ENCODE results near the gene WIF1.
A peak's percentile ranks its signal among the peaks of the same experiment; 100 is the strongest.

Gene WIF1, protein sequence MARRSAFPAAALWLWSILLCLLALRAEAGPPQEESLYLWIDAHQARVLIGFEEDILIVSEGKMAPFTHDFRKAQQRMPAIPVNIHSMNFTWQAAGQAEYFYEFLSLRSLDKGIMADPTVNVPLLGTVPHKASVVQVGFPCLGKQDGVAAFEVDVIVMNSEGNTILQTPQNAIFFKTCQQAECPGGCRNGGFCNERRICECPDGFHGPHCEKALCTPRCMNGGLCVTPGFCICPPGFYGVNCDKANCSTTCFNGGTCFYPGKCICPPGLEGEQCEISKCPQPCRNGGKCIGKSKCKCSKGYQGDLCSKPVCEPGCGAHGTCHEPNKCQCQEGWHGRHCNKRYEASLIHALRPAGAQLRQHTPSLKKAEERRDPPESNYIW

GRCh38 chr12:65121049-65121955, at the start of gene WIF1:
Gene WIF1, minus strand, starts transcription at chr12:65121305. Its CDS starts 114 bp downstream, at chr12:65121191.
- DNase-seq (ENCODE audit: low spot score) = no peak

- peak; percentile 75 for DNase-seq (ENCODE audit: low spot score)
Measured at GRCh38 chr12:65170209-65170881, 49.2 kb upstream of the WIF1 start.

- peak; percentile 89 for DNase-seq (ENCODE audit: low spot score)
Measured at GRCh38 chr12:65169320-65170208, 48.5 kb upstream of the WIF1 start, which contains the start of gene LEMD3. Gene LEMD3, plus strand, starts transcription at chr12:65169583. Its CDS starts 14 bp downstream, at chr12:65169597.

- peak; percentile 42 for DNase-seq (ENCODE audit: low spot score)
Measured at GRCh38 chr12:65168681-65169319, 47.7 kb upstream of the WIF1 start.

DNA sequence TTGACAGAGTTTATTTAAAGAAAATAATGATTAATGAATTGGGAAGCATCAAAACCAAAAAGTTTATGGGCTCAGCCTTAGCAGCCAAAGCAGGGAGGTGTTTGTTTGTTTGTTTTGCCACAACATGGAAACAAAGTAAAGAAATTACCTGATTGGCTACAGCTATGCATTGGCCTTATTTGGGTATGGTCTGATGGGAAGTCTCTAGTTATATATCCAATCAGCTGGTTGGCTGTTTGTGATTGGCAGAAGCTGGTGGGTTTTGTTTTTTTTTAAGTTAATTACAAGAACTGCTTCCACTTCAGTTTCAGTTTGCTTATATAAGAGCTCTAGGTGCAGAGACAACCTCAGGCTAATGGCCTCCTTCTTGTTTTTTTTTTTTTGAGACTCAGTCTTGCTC, 43.7 kb upstream of the WIF1 start:
- DNase-seq (ENCODE audit: low spot score) = no peak

DNA sequence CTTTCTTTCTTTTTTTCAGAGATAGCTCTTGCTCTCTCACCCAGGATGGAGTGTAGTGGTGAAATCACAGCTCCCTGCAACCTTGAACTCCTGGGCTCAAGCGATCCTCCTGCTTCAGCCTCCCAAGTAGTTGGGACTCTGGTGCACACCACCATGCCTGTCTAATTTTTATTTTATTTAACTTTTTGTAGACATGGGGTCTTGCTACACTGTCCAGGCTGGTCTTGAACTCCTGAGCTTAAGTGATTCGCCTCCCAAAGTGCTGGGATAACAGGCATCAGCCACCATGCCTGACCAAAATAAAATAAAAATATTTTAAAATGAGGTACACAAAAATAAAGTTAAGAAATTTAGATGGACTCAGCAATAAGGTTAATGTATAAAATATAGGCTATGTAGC, 43.1 kb upstream of the WIF1 start:
- DNase-seq (ENCODE audit: low spot score) = no peak

DNA sequence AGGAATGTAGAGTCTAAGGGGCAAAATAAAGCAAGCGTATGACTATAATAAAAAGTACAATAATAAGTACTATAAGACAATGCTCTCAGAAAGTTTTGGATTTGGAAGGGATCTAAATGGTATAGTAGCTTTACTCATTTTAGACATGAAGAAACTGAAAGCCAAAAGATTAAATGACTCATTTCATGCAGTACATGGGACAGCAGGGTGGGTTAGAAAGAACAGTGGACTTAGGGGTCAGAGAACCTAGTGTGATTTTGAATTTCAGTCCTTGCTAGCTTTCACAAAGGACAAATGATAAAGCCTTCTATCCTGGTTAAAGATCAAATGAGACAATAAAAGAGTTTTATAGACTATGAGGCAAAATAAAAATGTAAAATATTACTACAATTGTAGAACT, 41.5 kb upstream of the WIF1 start:
- no peak for DNase-seq (ENCODE audit: low spot score)

GRCh38 chr12:65157091-65157490, 36.0 kb upstream of the WIF1 start:
- no peak for DNase-seq (ENCODE audit: low spot score)

DNA sequence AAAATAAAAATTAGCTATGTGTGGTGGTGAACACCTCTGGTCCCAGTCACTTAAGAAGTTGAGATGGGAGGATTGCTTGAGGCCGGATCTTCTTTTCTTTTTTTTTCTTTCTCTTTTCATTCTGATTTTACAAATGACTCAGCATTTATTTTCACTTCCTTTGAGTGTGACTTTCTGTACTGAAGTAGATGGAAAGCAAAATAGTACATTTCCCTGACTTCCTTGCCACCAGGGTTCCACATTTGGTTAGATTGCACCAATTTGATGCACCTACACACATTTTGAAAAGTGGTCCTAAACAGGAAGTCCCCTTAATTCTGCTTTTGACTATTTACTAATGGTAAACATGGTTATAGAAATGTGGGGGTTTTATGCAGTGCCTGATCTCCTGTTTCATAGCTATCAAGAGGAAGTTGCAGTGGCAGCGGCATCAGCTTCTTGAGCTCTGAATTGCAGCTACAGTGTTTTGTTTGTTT, 35.3 kb upstream of the WIF1 start:
- DNase-seq (ENCODE audit: low spot score) = peak; percentile 9

- DNase-seq (ENCODE audit: low spot score) = no peak
Measured at GRCh38 chr12:65155784-65156183, 34.7 kb upstream of the WIF1 start.

DNA sequence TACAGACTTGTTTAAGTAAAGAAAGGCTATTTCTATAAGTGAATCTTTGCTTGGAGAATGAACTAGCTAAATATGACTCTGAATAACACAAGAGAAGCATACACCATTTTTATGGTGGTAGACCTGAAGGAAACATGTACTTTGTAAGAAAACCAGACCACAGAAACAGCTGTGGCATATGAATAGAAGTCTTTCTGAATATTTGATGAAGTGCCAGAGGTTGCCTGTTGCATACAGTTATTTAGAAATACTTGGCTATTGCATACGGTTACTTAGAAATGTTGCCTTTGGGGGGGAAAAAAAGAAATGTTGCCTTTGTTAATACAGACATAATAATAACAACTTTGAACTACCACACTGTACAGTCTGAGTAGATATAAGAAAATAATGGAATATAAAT, 31.5 kb upstream of the WIF1 start:
- DNase-seq (ENCODE audit: low spot score) = no peak

DNA sequence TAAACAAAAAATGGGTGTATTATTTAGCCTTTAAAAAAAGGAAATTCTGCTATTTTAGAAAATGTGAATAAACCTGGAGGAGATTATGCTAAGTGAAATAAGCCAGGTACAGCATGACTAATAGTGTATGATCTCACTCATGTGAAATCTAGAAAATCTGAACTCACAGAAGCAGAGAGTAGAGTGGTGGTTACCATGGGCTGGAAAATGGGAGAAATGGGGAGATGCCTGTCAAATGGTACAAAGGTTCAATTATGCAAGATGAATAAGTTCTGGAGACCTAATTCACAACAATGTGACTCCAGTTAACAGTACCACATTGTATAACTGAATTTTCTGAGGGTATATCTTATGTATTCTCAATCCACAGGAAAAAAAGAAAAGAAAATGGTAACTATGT, 30.9 kb upstream of the WIF1 start:
- DNase-seq (ENCODE audit: low spot score) = no peak

- DNase-seq (ENCODE audit: low spot score) = no peak
Measured at GRCh38 chr12:65147312-65147905, 26.3 kb upstream of the WIF1 start.

DNA sequence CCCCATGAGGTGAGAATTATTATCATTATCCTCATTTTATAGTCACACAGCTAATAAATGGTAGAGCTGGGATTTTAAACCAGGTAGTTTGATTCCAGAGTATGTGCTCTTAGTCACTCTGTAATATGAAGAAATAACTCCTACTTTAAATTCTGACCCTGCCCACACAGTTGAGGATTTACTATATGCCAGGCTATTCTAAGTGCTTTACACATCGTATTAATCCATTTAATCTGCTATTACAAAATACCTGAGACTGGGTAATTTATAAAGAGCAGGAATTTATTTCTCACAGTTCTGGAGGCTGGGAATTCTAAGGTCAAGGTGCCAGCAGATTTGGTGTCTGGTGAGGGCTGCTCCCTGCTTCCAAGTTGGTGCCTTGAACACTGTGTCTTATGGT, 19.6 kb upstream of the WIF1 start:
- DNase-seq (ENCODE audit: low spot score) = no peak

DNA sequence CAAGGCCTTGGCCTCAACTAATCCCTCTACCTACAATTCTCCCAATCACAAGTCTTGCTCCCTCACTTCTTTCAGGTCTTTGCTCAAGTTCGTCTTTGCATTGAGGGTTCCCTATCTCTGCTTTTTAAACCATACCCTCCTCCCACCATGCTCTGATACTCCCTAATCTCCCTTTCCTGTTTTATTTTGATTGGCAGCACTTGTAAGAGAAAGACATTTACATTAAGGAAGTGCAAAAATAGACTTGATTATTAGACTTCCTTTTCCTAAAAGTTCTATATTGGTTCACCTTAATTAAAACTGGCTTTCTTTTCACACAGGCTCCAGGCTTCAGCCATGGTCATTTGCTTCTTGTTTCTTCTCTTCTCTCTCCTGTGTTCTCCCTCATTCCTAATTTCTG, 18.3 kb upstream of the WIF1 start:
- DNase-seq (ENCODE audit: low spot score) = no peak

DNA sequence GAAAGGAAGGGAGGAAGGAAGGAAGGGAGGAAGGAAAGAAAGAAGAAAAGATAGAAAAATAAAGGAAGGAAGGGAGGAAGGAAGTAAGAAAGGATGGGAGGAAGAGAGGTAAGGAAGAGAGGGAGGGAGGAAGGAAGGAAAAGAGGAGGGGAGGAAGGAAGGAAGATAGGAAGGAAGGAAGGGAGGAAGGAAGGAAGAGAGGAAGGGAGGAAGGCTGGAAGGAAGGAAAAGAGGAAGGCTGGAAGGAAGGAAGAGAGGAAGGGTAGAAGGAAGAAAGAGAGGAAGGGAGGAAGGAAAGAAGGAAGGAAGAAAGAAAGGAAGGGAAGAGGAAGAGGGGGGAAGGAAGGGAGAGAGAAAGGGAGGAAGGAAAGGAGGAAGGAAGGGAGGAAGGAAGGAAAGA, 12.8 kb upstream of the WIF1 start:
- no peak for DNase-seq (ENCODE audit: low spot score)

GRCh38 chr12:65126482-65126881, 5.4 kb upstream of the WIF1 start:
- peak; percentile 36 for DNase-seq (ENCODE audit: low spot score)

GRCh38 chr12:65125975-65126374, 4.9 kb upstream of the WIF1 start:
- DNase-seq (ENCODE audit: low spot score) = peak; percentile 89

DNA sequence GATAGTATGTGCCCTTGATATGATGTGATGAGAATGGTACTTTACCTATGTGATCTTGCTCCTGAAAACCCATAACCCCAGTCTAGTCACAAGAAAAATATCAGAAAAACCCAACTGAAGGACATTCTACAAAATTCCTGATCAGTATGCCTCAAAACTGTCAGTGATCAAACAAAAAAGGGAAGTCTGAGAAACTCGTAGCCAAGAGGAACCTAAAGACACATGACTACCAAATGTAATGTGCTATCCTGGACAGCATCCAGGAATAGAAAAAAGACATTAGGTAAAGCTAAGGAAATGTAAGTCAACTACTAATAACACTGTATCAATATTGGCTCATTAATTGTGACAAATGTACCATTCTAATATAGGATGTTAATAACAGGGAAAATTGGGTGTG, 4.1 kb upstream of the WIF1 start:
- peak; percentile 17 for DNase-seq (ENCODE audit: low spot score)

DNA sequence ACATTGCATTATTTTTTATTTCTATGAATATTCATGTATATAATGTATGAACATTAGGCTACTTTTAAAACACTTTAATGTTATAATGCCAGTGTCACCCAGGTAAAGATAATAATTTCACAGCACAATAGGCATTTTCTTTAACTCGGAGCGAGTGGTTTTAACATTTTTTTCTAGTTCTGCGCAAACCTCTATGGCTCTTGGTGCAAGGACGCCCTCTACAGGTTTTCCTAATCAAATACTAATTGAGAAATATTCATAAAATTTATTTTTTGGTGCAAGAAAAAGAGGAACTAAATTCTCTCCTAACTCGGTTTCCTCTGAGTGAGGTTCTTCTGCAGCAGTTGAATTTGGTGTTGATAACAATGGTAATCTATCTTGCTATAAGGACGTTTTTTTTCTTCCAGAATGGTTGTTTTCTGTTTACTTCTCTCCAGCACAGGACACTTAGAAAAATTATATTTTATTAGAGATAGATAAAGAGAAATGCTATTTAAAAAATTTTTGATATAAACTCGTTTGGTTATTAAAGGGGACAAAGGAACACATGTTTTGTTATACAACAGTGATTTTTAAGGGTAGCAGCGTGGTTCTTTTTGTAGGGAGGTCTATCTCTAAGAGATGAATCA, 2.4 kb upstream of the WIF1 start:
- DNase-seq (ENCODE audit: low spot score) = peak; percentile 66
